Left ventricle myocardium inferior (tissue), 1 donor: Measurements from ENCODE around the gene DLEC1. TPM values are rescaled to one million over a fixed set of nuclear protein-coding genes. Genes with fewer than 3 reads are reported as not detected.
"Not testable (repeated sequence)": the region's sequence is repeated elsewhere in the genome, so short reads cannot be mapped to it uniquely, and the experiment has no call there.

Source experiments
- DNase-seq: peaks from one replicate; pipeline ENCODE4 v3.0.0-alpha.2; 2020
- H3K27ac ChIP-seq: fragments of 200-600 bp; replicated peaks from 2 replicates; pipeline ENCODE4 v1.8.0; 2021
- H3K27me3 ChIP-seq: fragments of 200-600 bp; 2 replicates; pipeline ENCODE4 v1.8.0; 2021; ENCODE audit warnings: low read depth
- H3K36me3 ChIP-seq: fragments of 200-600 bp; 2 replicates; pipeline ENCODE4 v1.8.0; 2021
- H3K4me1 ChIP-seq: fragments of 200-600 bp; 2 replicates; pipeline ENCODE4 v1.8.0; 2021
- H3K4me3 ChIP-seq: fragments of 200-600 bp; 2 replicates; pipeline ENCODE4 v1.8.0; 2021; ENCODE audit warnings: mild to moderate bottlenecking, moderate library complexity
- H3K9me3 ChIP-seq: fragments of 200-600 bp; replicated peaks from 2 replicates; pipeline ENCODE4 v1.8.0; 2021
- intact Hi-C: fragments of 100-400 bp; cut with micrococcal nuclease; formaldehyde crosslinking; loops from one replicate; pipeline ENCODE4 v1.11.0; 2022
- total RNA-seq: library from RNA; stranded (reverse); fragmentation: NEBNext Ultra II Directional; extraction: Animal tissue kit (Norgen Biotek cat#: 25700); gene quantifications from one replicate; pipeline ENCODE4 v1.2.1, GENCODE V29; 2021
- TF ChIP-seq, protein P1 (sequence below): fragments of 200-600 bp; IDR thresholded peaks from 2 replicates; pipeline ENCODE4 v1.8.0; 2021; ENCODE audit warnings: antibody characterized with exemption, mild to moderate bottlenecking, borderline replicate concordance
- donor health status: DM: no; HTN: yes; CAD: no; lungs with severe emphysema.

The DLEC1 gene
- total RNA-seq, 1 donor from 2014 or later = 0.08 TPM

DNA sequence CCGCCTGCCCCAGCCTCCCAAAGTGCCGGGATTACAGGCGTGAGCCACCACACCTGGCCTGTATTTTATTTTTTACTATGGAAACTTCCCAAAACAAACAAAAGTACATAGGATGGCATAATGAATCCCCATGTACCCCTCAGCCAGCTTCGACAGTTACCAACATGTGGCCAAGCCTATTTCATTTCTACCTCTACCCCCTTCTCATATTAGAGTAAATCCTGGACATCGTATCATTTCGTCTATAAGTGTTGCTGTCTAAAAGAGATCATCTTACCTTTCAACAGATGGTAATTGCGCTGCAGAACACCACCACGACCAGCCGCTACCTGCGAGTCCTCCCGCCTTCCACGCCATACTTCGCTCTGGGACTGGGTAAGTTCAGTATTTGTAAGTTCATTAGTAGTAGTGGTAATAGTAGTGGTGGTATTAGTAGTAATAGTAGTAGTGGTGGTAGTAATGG, 44.9 kb downstream of the DLEC1 start:
- Histone ChIP-seq H3K27ac (no peak overlapping the region), H3K4me1 (no peaks in the 10 kb centered on the region), H3K27me3 (no peaks in the 10 kb centered on the region), H3K36me3 (no peaks in the 10 kb centered on the region), H3K4me3 (no peak overlapping the region), H3K9me3 (no peaks in the 10 kb centered on the region)
- intact Hi-C loops = no loop called here
- TF ChIP-seq, protein P1, sequence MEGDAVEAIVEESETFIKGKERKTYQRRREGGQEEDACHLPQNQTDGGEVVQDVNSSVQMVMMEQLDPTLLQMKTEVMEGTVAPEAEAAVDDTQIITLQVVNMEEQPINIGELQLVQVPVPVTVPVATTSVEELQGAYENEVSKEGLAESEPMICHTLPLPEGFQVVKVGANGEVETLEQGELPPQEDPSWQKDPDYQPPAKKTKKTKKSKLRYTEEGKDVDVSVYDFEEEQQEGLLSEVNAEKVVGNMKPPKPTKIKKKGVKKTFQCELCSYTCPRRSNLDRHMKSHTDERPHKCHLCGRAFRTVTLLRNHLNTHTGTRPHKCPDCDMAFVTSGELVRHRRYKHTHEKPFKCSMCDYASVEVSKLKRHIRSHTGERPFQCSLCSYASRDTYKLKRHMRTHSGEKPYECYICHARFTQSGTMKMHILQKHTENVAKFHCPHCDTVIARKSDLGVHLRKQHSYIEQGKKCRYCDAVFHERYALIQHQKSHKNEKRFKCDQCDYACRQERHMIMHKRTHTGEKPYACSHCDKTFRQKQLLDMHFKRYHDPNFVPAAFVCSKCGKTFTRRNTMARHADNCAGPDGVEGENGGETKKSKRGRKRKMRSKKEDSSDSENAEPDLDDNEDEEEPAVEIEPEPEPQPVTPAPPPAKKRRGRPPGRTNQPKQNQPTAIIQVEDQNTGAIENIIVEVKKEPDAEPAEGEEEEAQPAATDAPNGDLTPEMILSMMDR = no peak
- DNase-seq = no peak

DNA sequence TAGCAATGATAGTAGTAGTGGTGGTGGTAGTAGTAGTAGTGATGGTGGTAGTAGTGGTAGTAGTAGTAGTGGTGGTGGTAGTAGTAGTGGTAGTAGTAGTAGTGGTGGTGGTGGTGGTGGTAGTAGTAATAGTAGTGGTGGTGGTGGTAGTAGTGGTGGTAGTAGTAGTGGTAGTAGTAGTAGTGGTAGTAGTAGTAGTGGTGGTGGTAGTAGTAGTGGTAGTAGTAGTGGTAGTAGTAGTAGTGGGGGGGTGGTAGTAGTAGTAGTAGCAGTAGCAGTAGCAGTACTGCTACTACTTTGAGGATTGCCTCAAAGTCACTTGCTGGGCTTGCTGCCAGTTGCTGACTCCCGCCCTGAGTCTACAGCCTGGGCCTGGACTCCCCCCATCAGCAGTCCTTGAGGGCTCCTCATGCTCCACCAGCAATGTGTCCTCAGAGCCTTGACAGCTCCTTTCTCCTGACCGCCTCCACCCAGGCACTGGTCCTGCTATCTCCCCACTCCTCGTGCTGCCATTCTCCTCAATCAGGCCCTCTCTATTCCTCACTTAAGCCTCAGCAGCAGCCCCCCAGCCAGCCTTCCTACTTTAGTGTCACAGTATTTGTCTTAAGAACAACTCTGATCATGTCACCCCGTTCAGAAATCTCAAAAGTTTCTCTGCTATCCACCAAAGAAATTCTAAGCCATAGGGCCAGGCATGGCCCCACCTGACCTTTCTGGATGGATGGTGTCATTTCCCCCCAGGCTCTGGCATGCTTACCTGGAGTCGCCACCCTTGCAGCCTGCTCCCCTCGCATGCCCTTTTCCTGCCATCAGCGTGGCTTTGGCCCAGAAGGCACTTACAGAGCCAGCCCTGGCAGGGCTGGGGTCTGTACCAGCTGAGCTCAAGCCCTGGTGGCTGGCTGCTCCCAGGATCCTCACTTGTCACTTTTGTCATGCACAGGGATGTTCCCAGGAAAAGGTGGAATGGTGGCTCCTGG, 45.6 kb downstream of the DLEC1 start:
- no peaks in the 10 kb centered on the region for H3K27me3 ChIP-seq
- H3K4me1 ChIP-seq = no peaks in the 10 kb centered on the region
- no peaks in the 10 kb centered on the region for H3K36me3 ChIP-seq
- intact Hi-C loops = no loop called here
- H3K4me3 ChIP-seq = no peak overlapping the region
- no peak for DNase-seq
- TF ChIP-seq, protein P1 = no peak
- no peaks in the 10 kb centered on the region for H3K9me3 ChIP-seq
- no peak overlapping the region for H3K27ac ChIP-seq

DNA sequence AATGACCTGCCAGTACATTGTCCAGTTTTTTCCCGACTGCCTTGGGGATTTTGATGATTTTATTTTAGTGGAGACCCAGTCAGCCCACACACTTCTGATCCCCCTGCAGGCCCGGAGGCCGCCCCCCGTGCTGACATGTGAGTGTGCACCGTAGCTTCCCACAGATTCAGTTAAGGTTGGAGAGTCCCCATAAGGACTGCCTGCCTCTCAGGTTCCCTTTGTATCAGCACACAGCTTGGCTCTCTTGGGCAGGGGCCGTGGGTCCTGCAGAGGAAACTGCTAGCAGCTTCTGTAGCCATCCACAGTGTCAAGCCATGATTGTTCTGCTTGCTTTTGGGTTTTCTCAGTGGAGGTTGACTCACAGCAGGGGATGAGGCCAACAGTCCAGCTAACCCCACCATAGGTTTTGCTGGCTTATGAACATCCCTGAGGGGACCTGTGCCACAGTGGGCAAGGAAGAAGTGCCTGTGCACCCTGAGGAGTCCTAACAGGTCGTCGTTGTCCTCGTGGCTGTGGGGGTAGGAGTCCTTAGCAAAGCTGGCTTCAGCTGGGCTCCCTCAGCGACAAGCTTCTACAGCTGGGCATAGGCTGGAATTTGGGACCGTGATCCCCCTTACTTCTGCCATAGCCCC, 46.4 kb downstream of the DLEC1 start:
- Histone ChIP-seq H3K4me1 (no peaks in the 10 kb centered on the region), H3K4me3 (no peak overlapping the region), H3K27me3 (no peaks in the 10 kb centered on the region), H3K36me3 (no peaks in the 10 kb centered on the region), H3K9me3 (no peaks in the 10 kb centered on the region), H3K27ac (no peak overlapping the region)
- intact Hi-C loops = no loop called here
- DNase-seq = no peak
- TF ChIP-seq, protein P1 = no peak

DNA sequence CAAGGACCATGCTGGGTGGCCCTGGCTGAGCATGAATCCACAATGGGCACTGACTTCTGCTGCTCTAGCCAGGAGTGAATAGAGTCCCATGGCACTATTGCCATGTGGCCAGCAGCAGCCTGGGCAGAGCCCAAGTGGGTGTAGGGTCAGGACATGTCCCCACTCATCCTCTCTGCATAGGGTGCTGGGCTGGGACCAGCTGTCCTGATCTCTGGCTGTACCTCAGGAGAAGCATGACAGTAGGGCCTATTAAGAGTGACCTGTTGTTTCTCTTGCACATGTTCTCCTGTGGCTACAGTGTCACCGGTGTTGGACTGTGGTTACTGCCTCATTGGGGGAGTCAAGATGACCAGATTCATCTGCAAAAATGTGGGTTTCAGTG, 46.9 kb downstream of the DLEC1 start:
- Histone ChIP-seq H3K36me3 (no peaks in the 10 kb centered on the region), H3K27ac (no peak overlapping the region), H3K4me3 (no peak overlapping the region), H3K4me1 (no peaks in the 10 kb centered on the region), H3K27me3 (no peaks in the 10 kb centered on the region), H3K9me3 (no peaks in the 10 kb centered on the region)
- TF ChIP-seq, protein P1 = no peak
- DNase-seq = no peak
- intact Hi-C loops = no loop called here

DNA sequence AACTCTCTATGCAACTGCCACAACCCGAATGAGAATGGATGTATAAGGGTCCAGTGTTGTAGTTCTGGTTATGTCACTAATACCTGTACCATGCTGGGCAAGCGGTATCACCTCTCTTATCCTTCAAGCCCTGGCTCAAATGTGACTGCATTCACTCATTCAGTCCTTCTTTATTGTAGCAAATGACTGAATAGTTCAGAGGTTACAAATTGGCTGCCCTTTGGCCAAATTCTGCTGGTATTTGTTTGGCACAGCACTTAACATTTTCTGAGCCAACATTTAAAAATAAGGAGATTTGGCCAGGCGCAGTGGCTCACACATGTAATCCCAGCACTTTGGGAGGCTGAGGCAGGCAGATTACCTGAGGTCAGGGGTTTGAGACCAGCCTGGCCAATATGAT, 47.5 kb downstream of the DLEC1 start:
- no peak overlapping the region for H3K27ac ChIP-seq
- no peak for DNase-seq
- no peaks in the 10 kb centered on the region for H3K4me1 ChIP-seq
- no peaks in the 10 kb centered on the region for H3K27me3 ChIP-seq
- H3K4me3 ChIP-seq = no peak overlapping the region
- intact Hi-C loops = no loop called here
- no peaks in the 10 kb centered on the region for H3K9me3 ChIP-seq
- TF ChIP-seq, protein P1 = no peak
- H3K36me3 ChIP-seq = no peaks in the 10 kb centered on the region

DNA sequence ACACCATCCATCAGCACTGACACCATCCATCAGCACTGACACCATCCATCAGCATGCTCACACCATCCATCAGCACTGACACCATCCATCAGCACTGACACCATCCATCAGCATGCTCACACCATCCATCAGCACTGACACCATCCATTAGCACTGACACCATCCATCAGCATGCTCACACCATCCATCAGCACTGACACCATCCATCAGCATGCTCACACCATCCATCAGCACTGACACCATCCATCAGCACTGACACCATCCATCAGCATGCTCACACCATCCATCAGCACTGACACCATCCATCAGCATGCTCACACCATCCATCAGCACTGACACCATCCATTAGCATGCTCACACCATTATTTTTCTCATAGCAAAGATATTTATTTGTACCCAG, 48.3 kb downstream of the DLEC1 start:
- H3K27me3 ChIP-seq, H3K27ac ChIP-seq, H3K9me3 ChIP-seq, H3K36me3 ChIP-seq, DNase-seq, H3K4me1 ChIP-seq, intact Hi-C loops, H3K4me3 ChIP-seq: not testable (repeated sequence)
